CD14-positive monocyte (primary cell): ENCODE results near the gene IQGAP2. TPM values are rescaled to one million over a fixed set of nuclear protein-coding genes. Genes with fewer than 3 reads are reported as not detected.

Experiments used
- DNase-seq, 3 donors: peaks; one replicate each; pipeline ENCODE4 v3.0.0-alpha.2; 2011 to 2022
- H2AFZ ChIP-seq: 2 replicates; pipeline ENCODE4 v1.6.0; 2012; ENCODE audit warnings: mild to moderate bottlenecking, low read depth, low read length, inconsistent platforms; ENCODE audit not compliant: insufficient read depth, poor library complexity, severe bottlenecking
- H3K27ac ChIP-seq, 2 donors: 1 replicate in 1 of 2; 2 replicates in 1 of 2; pipeline ENCODE4 v1.5.1; 2012 to 2013; ENCODE audit warnings: low read length in 2 of 2, control low read depth in 1 of 2, inconsistent platforms in 1 of 2, low read depth in 1 of 2, mild to moderate bottlenecking in 1 of 2
- H3K27me3 ChIP-seq, 2 donors: one replicate each; pipeline versions ENCODE4 v1.6.0 to v1.6.1; 2011 to 2013; ENCODE audit warnings: low read length in 2 of 2; ENCODE audit not compliant: control insufficient read depth in 2 of 2, insufficient read depth in 2 of 2
- H3K36me3 ChIP-seq, 2 donors: replicated peaks in 1 of 2; 1 replicate in 1 of 2; 2 replicates in 1 of 2; pipeline versions ENCODE4 v1.5.1 to v1.6.1; 2012 to 2013; ENCODE audit warnings: low read length in 2 of 2, control low read depth in 1 of 2, inconsistent platforms in 1 of 2, mild to moderate bottlenecking in 1 of 2; ENCODE audit not compliant: insufficient read depth in 2 of 2, control insufficient read depth in 1 of 2
- H3K4me1 ChIP-seq, 2 donors: 1 replicate in 1 of 2; 2 replicates in 1 of 2; pipeline versions ENCODE4 v1.5.1 to v1.6.1; 2012 to 2013; ENCODE audit warnings: low read length in 2 of 2, control low read depth in 1 of 2, inconsistent platforms in 1 of 2, mild to moderate bottlenecking in 1 of 2, moderate library complexity in 1 of 2; ENCODE audit not compliant: insufficient read depth in 2 of 2, control insufficient read depth in 1 of 2
- H3K4me2 ChIP-seq: replicated peaks from 2 replicates; pipeline ENCODE3; 2012; ENCODE audit warnings: low read length, moderate library complexity, mild to moderate bottlenecking; ENCODE audit not compliant: poor library complexity, severe bottlenecking; ENCODE audit errors: extremely low read depth
- H3K4me3 ChIP-seq, 3 experiments: fragments of 200-600 bp in 1 of 3; sonication (generic) in 1 of 3; replicated peaks in 1 of 3; 1 replicate in 2 of 3; 2 replicates in 1 of 3; pipeline ENCODE4 v1.5.1; 2011 to 2013; ENCODE audit warnings: low read length in 3 of 3, mild to moderate bottlenecking in 3 of 3, control low read depth in 2 of 3, low read depth in 2 of 3, inconsistent platforms in 1 of 3, moderate library complexity in 1 of 3
- H3K79me2 ChIP-seq: 2 replicates; pipeline ENCODE4 v1.6.0; 2012; ENCODE audit warnings: mild to moderate bottlenecking, control low read depth, inconsistent platforms, low read length, moderate library complexity; ENCODE audit not compliant: insufficient read depth
- H3K9ac ChIP-seq: 2 replicates; pipeline ENCODE4 v1.6.0; 2017; ENCODE audit warnings: low read length, mild to moderate bottlenecking; ENCODE audit not compliant: insufficient read depth, poor library complexity, severe bottlenecking
- H3K9me3 ChIP-seq, 2 donors: replicated peaks in 1 of 2; 1 replicate in 1 of 2; 2 replicates in 1 of 2; pipeline versions ENCODE4 v1.5.1 to v1.6.1; 2012 to 2013; ENCODE audit warnings: low read length in 2 of 2, control low read depth in 1 of 2; ENCODE audit not compliant: control insufficient read depth in 1 of 2, insufficient read depth in 1 of 2
- H4K20me1 ChIP-seq: 2 replicates; pipeline ENCODE4 v1.6.0; 2012; ENCODE audit warnings: mild to moderate bottlenecking, low read length, control low read depth, moderate library complexity; ENCODE audit not compliant: insufficient read depth
- H3K27ac Mint-ChIP-seq, 7 donors: one replicate each; pipeline ENCODE4 v1.8.0; 2020; ENCODE audit warnings: mild to moderate bottlenecking in 7 of 7, mixed read lengths in 7 of 7, moderate library complexity in 6 of 7, inconsistent platforms in 2 of 7
- H3K27me3 Mint-ChIP-seq, 3 donors: one replicate each; pipeline ENCODE4 v1.8.0; 2021 to 2022; ENCODE audit warnings: low read depth in 3 of 3, mild to moderate bottlenecking in 3 of 3, mixed read lengths in 3 of 3, moderate library complexity in 3 of 3, inconsistent platforms in 1 of 3
- H3K36me3 Mint-ChIP-seq, 2 donors: one replicate each; pipeline ENCODE4 v1.8.0; 2020; ENCODE audit warnings: mixed read lengths in 2 of 2, inconsistent platforms in 1 of 2, mild to moderate bottlenecking in 1 of 2
- H3K4me1 Mint-ChIP-seq: one replicate; pipeline ENCODE4 v1.8.0; 2020; ENCODE audit warnings: mild to moderate bottlenecking, mixed read lengths
- H3K4me3 Mint-ChIP-seq, 2 donors: one replicate each; pipeline ENCODE4 v1.8.0; 2020; ENCODE audit warnings: mild to moderate bottlenecking in 2 of 2, mixed read lengths in 2 of 2, moderate library complexity in 1 of 2
- H3K9me3 Mint-ChIP-seq, 7 donors: one replicate each; pipeline ENCODE4 v1.8.0; 2020 to 2022; ENCODE audit warnings: mixed read lengths in 7 of 7, mild to moderate bottlenecking in 6 of 7, moderate library complexity in 6 of 7, inconsistent platforms in 2 of 7
- CTCF ChIP-seq: fragments of 200-600 bp; IDR thresholded peaks from one replicate; pipeline ENCODE4 v1.8.0; 2022; ENCODE audit warnings: antibody characterized with exemption, mild to moderate bottlenecking
- WGBS: methylation state at CpG from one replicate; pipeline ENCODE4 v1.1.5; 2013; ENCODE audit warnings: missing lambda C conversion rate; ENCODE audit not compliant: insufficient coverage; 5-methylcytosine and 5-hydroxymethylcytosine counted together
- intact Hi-C, 2 donors: fragments of 100-400 bp; cut with micrococcal nuclease; formaldehyde crosslinking; loops; one replicate each; pipeline versions ENCODE4 v1.15.0 to v1.15.1; 2023
- polyA plus RNA-seq, 3 donors: library from polyadenylated mRNA; depleted of rRNA in 1 of 3; unstranded in 2 of 3; stranded (reverse) in 1 of 3; fragments of 300-500 nt in 2 of 3; fragments of >200 nt in 1 of 3; fragmentation: Illumina TruSeq in 2 of 3; gene quantifications; 1 replicate in 2 of 3; 2 replicates in 1 of 3; pipeline ENCODE4 v1.2.3, GENCODE V29; 2012 to 2021

Gene IQGAP2
- polyA plus RNA-seq, 3 donors, result 21.4 to 50.9 (median 35.4) TPM

- Mint-ChIP-seq H3K36me3 (no peaks in the 10 kb centered on the region), H3K9me3 (no peaks in the 10 kb centered on the region), H3K4me3 (no peak overlapping the region), H3K4me1 (peaks cover 28% of the 10 kb centered on the region), H3K27me3 (peaks cover 0 to 4% (median 2%) of the 10 kb centered on the region in 3 donors), H3K27ac (no peak overlapping the region)
- WGBS, result 95% methylated on average over 7 of the region's 11 CpGs
- Histone ChIP-seq H3K36me3 (no peaks in the 10 kb centered on the region), H3K79me2 (no peaks in the 10 kb centered on the region), H2AFZ (no peak overlapping the region), H3K9ac (no peak overlapping the region), H3K4me3 (no peak overlapping the region), H3K27ac (no peak overlapping the region), H3K4me2 (no peak overlapping the region), H4K20me1 (no peaks in the 10 kb centered on the region), H3K9me3 (no peaks in the 10 kb centered on the region), H3K4me1 (peaks cover 12 to 20% of the 10 kb centered on the region in 2 donors), H3K27me3 (no peaks in the 10 kb centered on the region)
- intact Hi-C loops, result no loop called here
- no peak for DNase-seq
- TF ChIP-seq CTCF, result no peak
These were observed 14.1 kb upstream of the IQGAP2 start for GRCh38 chr5:76388791-76389512.

DNA sequence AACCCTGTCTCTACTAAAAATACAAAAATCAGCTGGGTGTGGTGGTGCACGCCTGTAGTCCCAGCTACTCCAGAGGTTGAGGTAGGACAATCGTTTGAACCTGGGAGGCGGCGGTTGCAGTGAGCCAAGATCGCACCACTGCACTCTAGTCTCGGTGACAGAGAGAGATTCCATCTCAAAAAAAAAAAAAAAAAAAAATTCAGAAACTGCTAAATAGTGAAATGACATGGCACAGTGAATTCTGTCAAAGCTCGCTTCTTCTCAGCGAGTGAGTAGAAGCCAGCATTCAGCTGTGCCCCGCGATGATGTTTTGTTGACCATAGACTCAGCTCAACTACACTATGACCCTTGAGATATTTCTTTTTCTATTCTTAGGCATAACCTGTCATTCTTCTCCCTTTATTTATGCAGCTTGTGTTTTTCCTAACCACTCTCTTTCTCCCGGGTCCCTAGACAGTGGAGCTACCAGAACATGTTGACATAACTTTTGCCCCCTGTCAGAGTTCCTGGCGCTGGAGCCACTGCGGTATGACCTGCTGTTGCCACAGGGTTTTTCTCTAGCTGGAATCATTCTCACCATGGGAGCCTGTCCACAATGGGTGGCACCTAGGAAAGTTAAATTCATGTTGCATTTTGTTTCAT lies 13.5 kb upstream of the IQGAP2 start:
- peaks cover 25% of the 10 kb centered on the region for H3K4me1 Mint-ChIP-seq
- H3K4me3 Mint-ChIP-seq, result no peak overlapping the region
- H3K9ac ChIP-seq, result no peak overlapping the region
- H3K27me3 ChIP-seq, result no peaks in the 10 kb centered on the region
- H3K9me3 Mint-ChIP-seq, result no peaks in the 10 kb centered on the region
- peaks cover 12 to 20% of the 10 kb centered on the region in 2 donors for H3K4me1 ChIP-seq
- intact Hi-C loops, result no loop called here
- no peaks in the 10 kb centered on the region for H3K79me2 ChIP-seq
- H3K36me3 ChIP-seq, result no peaks in the 10 kb centered on the region
- peaks cover 0 to 4% (median 2%) of the 10 kb centered on the region in 3 donors for H3K27me3 Mint-ChIP-seq
- H3K9me3 ChIP-seq, result no peaks in the 10 kb centered on the region
- no peak for TF ChIP-seq CTCF
- no peak overlapping the region for H3K4me2 ChIP-seq
- peak overlapping the region in 2 of 7 donors; percentile 38 to 47 for H3K27ac Mint-ChIP-seq
- no peaks in the 10 kb centered on the region for H3K36me3 Mint-ChIP-seq
- no peak overlapping the region for H2AFZ ChIP-seq
- 87% methylated on average over 5 of the region's 13 CpGs for WGBS
- H4K20me1 ChIP-seq, result no peaks in the 10 kb centered on the region
- DNase-seq, result no peak
- H3K27ac ChIP-seq, result no peak overlapping the region
- H3K4me3 ChIP-seq, result no peak overlapping the region
